ENCODE data around the gene WFDC8.

The WFDC8 gene

GRCh38 chr20:45547206-45547770 lies 31.8 kb downstream of the WFDC8 start, which contains the start of gene EPPIN:
Gene EPPIN, minus strand, starts transcription at chr20:45547401. Its CDS starts 44 bp downstream, at chr20:45547357.
- no peak for DNase-seq

- peak; percentile 69 for DNase-seq
Observed at GRCh38 chr20:45545754-45546453, 33.2 kb downstream of the WFDC8 start.

GRCh38 chr20:45545351-45545750 lies 33.7 kb downstream of the WFDC8 start:
- no peak for DNase-seq

GRCh38 chr20:45539382-45539781 lies 39.7 kb downstream of the WFDC8 start, which contains the start of gene WFDC6:
Gene WFDC6, minus strand, starts transcription at chr20:45539482. Its CDS starts 75 bp downstream, at chr20:45539407.
- DNase-seq = no peak

GRCh38 chr20:45538209-45538799 lies 40.8 kb downstream of the WFDC8 start:
- no peak for DNase-seq

GRCh38 chr20:45527294-45527693 lies 51.8 kb downstream of the WFDC8 start:
- no peak for DNase-seq

GRCh38 chr20:45523821-45524220 lies 55.3 kb downstream of the WFDC8 start:
- DNase-seq = no peak

GRCh38 chr20:45518282-45518681 lies 60.8 kb downstream of the WFDC8 start:
- DNase-seq = no peak

GRCh38 chr20:45515147-45515913 lies 63.8 kb downstream of the WFDC8 start, which contains the start of gene SPINT3:
Gene SPINT3, minus strand, starts transcription at chr20:45515622. Its CDS starts 14 bp downstream, at chr20:45515608.
- DNase-seq = no peak

GRCh38 chr20:45510242-45510862 lies 68.7 kb downstream of the WFDC8 start:
- no peak for DNase-seq

GRCh38 chr20:45509091-45509490 lies 70.0 kb downstream of the WFDC8 start:
- DNase-seq = no peak

GRCh38 chr20:45508068-45508886 lies 70.8 kb downstream of the WFDC8 start:
- DNase-seq = no peak

GRCh38 chr20:45507011-45507820 lies 71.9 kb downstream of the WFDC8 start:
- no peak for DNase-seq

- DNase-seq = no peak
Observed at GRCh38 chr20:45506398-45506797, 72.7 kb downstream of the WFDC8 start.

- DNase-seq = no peak
Observed at GRCh38 chr20:45503403-45503802, 75.7 kb downstream of the WFDC8 start.

- no peak for DNase-seq
Observed at GRCh38 chr20:45502561-45502960, 76.5 kb downstream of the WFDC8 start.

Measured in OCI-M1 (cell line).